ENCODE results near the gene RORC.

DNA sequence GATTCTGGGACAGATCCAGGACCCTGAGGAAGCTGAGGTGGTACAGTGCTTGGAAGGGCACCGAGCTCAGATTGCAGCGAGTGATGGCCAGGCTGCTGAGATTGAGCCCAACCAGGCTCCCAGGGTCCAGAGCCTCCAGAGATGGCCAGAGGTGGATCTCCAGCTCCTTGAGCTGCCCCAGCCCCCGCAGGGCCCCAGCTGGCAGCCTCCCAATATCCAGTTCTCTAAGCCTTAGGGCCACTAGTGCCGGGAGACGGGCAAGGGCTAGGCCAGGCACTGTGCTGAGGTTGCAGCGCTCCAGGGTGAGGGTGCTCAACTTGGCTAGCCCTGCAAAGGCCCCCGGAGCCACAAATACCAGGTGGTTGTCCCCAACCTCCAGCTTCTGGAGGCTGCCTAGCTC is 29.8 kb downstream of the RORC start:
- TF ChIP-seq, protein P1, sequence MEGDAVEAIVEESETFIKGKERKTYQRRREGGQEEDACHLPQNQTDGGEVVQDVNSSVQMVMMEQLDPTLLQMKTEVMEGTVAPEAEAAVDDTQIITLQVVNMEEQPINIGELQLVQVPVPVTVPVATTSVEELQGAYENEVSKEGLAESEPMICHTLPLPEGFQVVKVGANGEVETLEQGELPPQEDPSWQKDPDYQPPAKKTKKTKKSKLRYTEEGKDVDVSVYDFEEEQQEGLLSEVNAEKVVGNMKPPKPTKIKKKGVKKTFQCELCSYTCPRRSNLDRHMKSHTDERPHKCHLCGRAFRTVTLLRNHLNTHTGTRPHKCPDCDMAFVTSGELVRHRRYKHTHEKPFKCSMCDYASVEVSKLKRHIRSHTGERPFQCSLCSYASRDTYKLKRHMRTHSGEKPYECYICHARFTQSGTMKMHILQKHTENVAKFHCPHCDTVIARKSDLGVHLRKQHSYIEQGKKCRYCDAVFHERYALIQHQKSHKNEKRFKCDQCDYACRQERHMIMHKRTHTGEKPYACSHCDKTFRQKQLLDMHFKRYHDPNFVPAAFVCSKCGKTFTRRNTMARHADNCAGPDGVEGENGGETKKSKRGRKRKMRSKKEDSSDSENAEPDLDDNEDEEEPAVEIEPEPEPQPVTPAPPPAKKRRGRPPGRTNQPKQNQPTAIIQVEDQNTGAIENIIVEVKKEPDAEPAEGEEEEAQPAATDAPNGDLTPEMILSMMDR (IDR thresholded peaks at IDR 0.05): no peak
- TF ChIP-seq POLR2A (IDR thresholded peaks at IDR 0.05): no peak
